ENCODE results near the gene MYO15A. TPM values are rescaled to one million over a fixed set of nuclear protein-coding genes. Genes with fewer than 3 reads are reported as not detected.

MYO15A gene
- total and polyA plus RNA-seq, 2 donors (not counting 1 experiment from before 2014, with no cell fraction given), result 2.5 to 3.1 TPM

DNA sequence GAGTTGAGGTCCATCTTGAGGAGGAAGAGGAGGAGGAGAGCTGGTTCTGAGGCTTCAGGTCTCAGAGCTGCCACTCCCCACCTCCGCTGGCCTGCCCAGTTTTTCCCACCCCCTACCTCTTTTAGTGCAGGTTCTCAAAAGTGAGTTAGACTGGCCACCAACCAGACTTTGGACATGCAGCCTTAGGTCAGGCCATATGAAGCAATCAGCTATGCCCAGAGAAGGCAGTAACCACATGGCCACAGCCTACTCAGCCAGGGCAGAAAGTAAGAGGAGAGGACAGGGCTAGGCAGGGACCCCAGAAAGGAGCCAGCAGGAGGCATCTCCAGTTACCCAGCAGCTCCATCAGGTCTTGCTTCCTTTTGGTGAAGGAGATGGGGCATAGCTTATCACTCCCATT is 9.0 kb downstream of the MYO15A start:
- ATAC-seq (ENCODE audit: low read depth), result no peak
- Histone ChIP-seq H3K4me2 (replicated peaks; ENCODE audit: low read depth, low read length, poor library complexity, severe bottlenecking) (no peak overlapping the region), H3K4me1 (ENCODE audit: control insufficient read depth in 2 of 2, insufficient read depth in 2 of 2, low read length in 2 of 2) (no peaks in the 10 kb centered on the region), H2AFZ (ENCODE audit: insufficient read depth, low read depth, low read length, poor library complexity, severe bottlenecking) (no peak overlapping the region), H4K20me1 (ENCODE audit: control insufficient read depth, insufficient read depth, low read length, poor library complexity, severe bottlenecking) (no peaks in the 10 kb centered on the region), H3K27me3 (replicated peaks in 1 of 4; ENCODE audit: control extremely low read depth in 1 of 4, control insufficient read depth in 3 of 4, insufficient read depth in 4 of 4, low read length in 3 of 4) (peaks cover 0 to 5% (median 0%) of the 10 kb centered on the region in 4 experiments), H3K9me3 (ENCODE audit: control extremely low read depth in 1 of 3, control insufficient read depth in 2 of 3, insufficient read depth in 1 of 3, low read length in 2 of 3) (peaks cover 0 to 21% (median 0%) of the 10 kb centered on the region in 3 donors), H3K27ac (ENCODE audit: low read length in 2 of 2) (no peak overlapping the region), H3K9ac (ENCODE audit: low read length) (no peak overlapping the region), H3K36me3 (replicated peaks in 1 of 2; ENCODE audit: control extremely low read depth in 1 of 2, control insufficient read depth in 1 of 2, extremely low read depth in 1 of 2, insufficient read depth in 2 of 2, low read length in 1 of 2) (no peaks in the 10 kb centered on the region), H3K4me3 (ENCODE audit: control extremely low read depth in 1 of 5, extremely low read depth in 1 of 5, insufficient read depth in 1 of 5, low read depth in 2 of 5, low read length in 4 of 5) (no peak overlapping the region), H3K79me2 (ENCODE audit: control insufficient read depth, insufficient read depth, low read length) (no peaks in the 10 kb centered on the region)
- H3K4me3 Mint-ChIP-seq, result no peak overlapping the region
- ChIA-PET CTCF (interaction anchor here (1.0 kb wide), 1 partner anchor 15 kb away, joined by 3 read pairs; no protein-coding TSS in a partner anchor), POLR2A (no interaction called here)
- no peaks in the 10 kb centered on the region for H3K27me3 Mint-ChIP-seq
- H3K4me1 Mint-ChIP-seq, result no peaks in the 10 kb centered on the region
- peaks cover 2% of the 10 kb centered on the region for H3K9me3 Mint-ChIP-seq (ENCODE audit: insufficient read depth)
- H3K27ac Mint-ChIP-seq, result no peak overlapping the region
- TF ChIP-seq EZH2 (IDR thresholded peaks at IDR 0.05; ENCODE audit: borderline replicate concordance, insufficient read depth, low read depth, low read length, poor library complexity, severe bottlenecking), result no peak
- TF ChIP-seq, protein P1, sequence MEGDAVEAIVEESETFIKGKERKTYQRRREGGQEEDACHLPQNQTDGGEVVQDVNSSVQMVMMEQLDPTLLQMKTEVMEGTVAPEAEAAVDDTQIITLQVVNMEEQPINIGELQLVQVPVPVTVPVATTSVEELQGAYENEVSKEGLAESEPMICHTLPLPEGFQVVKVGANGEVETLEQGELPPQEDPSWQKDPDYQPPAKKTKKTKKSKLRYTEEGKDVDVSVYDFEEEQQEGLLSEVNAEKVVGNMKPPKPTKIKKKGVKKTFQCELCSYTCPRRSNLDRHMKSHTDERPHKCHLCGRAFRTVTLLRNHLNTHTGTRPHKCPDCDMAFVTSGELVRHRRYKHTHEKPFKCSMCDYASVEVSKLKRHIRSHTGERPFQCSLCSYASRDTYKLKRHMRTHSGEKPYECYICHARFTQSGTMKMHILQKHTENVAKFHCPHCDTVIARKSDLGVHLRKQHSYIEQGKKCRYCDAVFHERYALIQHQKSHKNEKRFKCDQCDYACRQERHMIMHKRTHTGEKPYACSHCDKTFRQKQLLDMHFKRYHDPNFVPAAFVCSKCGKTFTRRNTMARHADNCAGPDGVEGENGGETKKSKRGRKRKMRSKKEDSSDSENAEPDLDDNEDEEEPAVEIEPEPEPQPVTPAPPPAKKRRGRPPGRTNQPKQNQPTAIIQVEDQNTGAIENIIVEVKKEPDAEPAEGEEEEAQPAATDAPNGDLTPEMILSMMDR (IDR thresholded peaks at IDR 0.05), result no peak
- 100% methylated on average over 1 of the region's 1 CpG for WGBS (ENCODE audit: insufficient coverage)
- no peak for DNase-seq
- intact Hi-C loops (cut with micrococcal nuclease), result no loop called here

DNA sequence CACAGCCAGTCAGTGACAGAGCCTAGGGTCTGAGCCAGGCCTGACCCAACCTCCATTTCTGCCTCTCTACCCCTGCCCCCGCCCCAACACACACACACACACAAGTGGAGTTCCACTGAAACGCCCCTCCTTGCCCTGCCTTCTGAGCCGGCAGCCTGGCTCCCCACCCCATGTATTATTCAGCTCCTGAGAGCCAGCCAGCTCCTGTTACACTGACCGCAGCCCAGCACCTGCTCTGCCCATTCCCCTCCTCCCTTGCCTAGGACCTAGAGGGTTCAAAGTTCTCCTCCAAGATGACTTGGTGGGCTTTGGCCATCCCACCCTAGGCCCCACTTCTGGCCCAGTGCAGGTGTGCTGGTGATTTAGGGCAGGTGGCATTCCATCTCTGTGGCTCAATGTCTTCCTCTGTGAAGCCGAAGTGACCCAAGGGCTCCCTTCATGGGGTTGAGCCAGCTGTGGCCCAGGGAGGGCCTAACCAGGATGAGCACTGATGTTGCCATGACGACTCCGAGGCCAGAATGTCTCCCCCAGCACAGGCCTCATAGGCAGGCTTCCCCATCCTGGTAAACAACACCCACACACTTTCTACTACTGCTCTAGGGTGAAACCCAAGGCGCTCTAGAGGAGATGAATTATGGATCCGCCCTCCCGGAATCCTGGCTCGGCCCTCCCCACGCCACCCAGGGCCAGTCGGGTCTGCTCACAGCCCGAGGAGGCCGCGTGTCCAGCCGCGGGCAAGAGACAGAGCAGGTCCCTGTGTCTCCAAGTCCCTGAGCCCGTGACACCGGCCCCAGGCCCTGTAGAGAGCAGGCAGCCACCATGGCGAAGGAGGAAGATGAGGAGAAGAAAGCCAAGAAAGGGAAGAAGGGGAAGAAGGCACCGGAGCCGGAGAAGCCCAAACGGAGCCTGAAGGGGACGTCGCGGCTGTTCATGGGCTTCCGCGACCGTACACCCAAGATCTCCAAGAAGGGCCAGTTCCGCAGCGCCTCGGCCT is 9.7 kb downstream of the MYO15A start:
- Histone ChIP-seq H3K4me2 (replicated peaks; ENCODE audit: low read depth, low read length, poor library complexity, severe bottlenecking) (no peak overlapping the region), H3K9ac (ENCODE audit: low read length) (no peak overlapping the region), H4K20me1 (ENCODE audit: control insufficient read depth, insufficient read depth, low read length, poor library complexity, severe bottlenecking) (no peaks in the 10 kb centered on the region), H3K9me3 (ENCODE audit: control extremely low read depth in 1 of 3, control insufficient read depth in 2 of 3, insufficient read depth in 1 of 3, low read length in 2 of 3) (peaks cover 0 to 21% (median 0%) of the 10 kb centered on the region in 3 donors), H3K79me2 (ENCODE audit: control insufficient read depth, insufficient read depth, low read length) (no peaks in the 10 kb centered on the region), H3K27me3 (replicated peaks in 1 of 4; ENCODE audit: control extremely low read depth in 1 of 4, control insufficient read depth in 3 of 4, insufficient read depth in 4 of 4, low read length in 3 of 4) (peaks cover 0 to 5% (median 0%) of the 10 kb centered on the region in 4 experiments), H3K4me3 (ENCODE audit: control extremely low read depth in 1 of 5, extremely low read depth in 1 of 5, insufficient read depth in 1 of 5, low read depth in 2 of 5, low read length in 4 of 5) (no peak overlapping the region), H2AFZ (ENCODE audit: insufficient read depth, low read depth, low read length, poor library complexity, severe bottlenecking) (no peak overlapping the region), H3K27ac (ENCODE audit: low read length in 2 of 2) (no peak overlapping the region), H3K4me1 (ENCODE audit: control insufficient read depth in 2 of 2, insufficient read depth in 2 of 2, low read length in 2 of 2) (no peaks in the 10 kb centered on the region), H3K36me3 (replicated peaks in 1 of 2; ENCODE audit: control extremely low read depth in 1 of 2, control insufficient read depth in 1 of 2, extremely low read depth in 1 of 2, insufficient read depth in 2 of 2, low read length in 1 of 2) (no peaks in the 10 kb centered on the region)
- DNase-seq (no peak), ATAC-seq (ENCODE audit: low read depth) (no peak)
- no peak for TF ChIP-seq EZH2 (IDR thresholded peaks at IDR 0.05; ENCODE audit: borderline replicate concordance, insufficient read depth, low read depth, low read length, poor library complexity, severe bottlenecking)
- TF ChIP-seq, protein P1 (IDR thresholded peaks at IDR 0.05), result no peak
- Mint-ChIP-seq H3K27ac (no peak overlapping the region), H3K9me3 (ENCODE audit: insufficient read depth) (peaks cover 2% of the 10 kb centered on the region), H3K4me1 (no peaks in the 10 kb centered on the region), H3K27me3 (no peaks in the 10 kb centered on the region), H3K4me3 (no peak overlapping the region)
- intact Hi-C loops (cut with micrococcal nuclease), result no loop called here
- ChIA-PET POLR2A (no interaction called here), CTCF (interaction anchor here (1.0 kb wide), 1 partner anchor 14 kb away, joined by 3 read pairs; no protein-coding TSS in a partner anchor)
- WGBS (ENCODE audit: insufficient coverage), result 97% methylated on average over 30 of the region's 33 CpGs

All from B cell (primary cell).